ENCODE results near the gene TGM3. TPM values are rescaled to one million over a fixed set of nuclear protein-coding genes. Genes with fewer than 3 reads are reported as not detected.

TGM3 gene
- total RNA-seq, 1 experiment from 2014 or later = not detected

GRCh38 chr20:2342243-2342642 lies 46.4 kb downstream of the TGM3 start:
- intact Hi-C loops (cut with micrococcal nuclease) = no loop called here
- Histone ChIP-seq H3K36me3 (ENCODE audit: control insufficient read depth in 1 of 2, insufficient read depth in 2 of 2, low read length in 2 of 2) (no peaks in the 10 kb centered on the region), H3K4me1 (ENCODE audit: control insufficient read depth in 1 of 2, insufficient read depth in 2 of 2, low read length in 2 of 2) (no peaks in the 10 kb centered on the region), H3K79me2 (ENCODE audit: insufficient read depth, low read length) (no peaks in the 10 kb centered on the region), H4K20me1 (ENCODE audit: insufficient read depth) (no peaks in the 10 kb centered on the region), H3K4me3 (replicated peaks in 1 of 2; ENCODE audit: low read depth in 1 of 2, low read length in 2 of 2) (no peak overlapping the region), H3K9me3 (ENCODE audit: control insufficient read depth in 1 of 2, insufficient read depth in 1 of 2, low read depth in 1 of 2, low read length in 2 of 2) (no peaks in the 10 kb centered on the region), H3K9ac (ENCODE audit: low read length) (no peak overlapping the region), H3K27me3 (ENCODE audit: insufficient read depth, low read length) (no peaks in the 10 kb centered on the region), H2AFZ (ENCODE audit: low read depth, low read length, poor library complexity, severe bottlenecking) (no peak overlapping the region), H3K27ac (ENCODE audit: low read depth, low read length) (no peak overlapping the region), H3K4me2 (ENCODE audit: low read length) (no peak overlapping the region), H3K9me2 (ENCODE audit: insufficient read depth) (no peaks in the 10 kb centered on the region)
- DNase-seq (ENCODE audit: low read depth, low spot score) = no peak
- CTCF ChIA-PET = no interaction called here
- TF ChIP-seq ZBTB33 (IDR thresholded peaks at IDR 0.05; ENCODE audit: extremely low read depth, insufficient replicate concordance, low read length) (no peak), ZNF274 (IDR thresholded peaks at IDR 0.05; ENCODE audit: low read depth, low read length) (no peak), RAD21 (IDR thresholded peaks at IDR 0.05; ENCODE audit: low read depth) (no peak), POLR2AphosphoS5 (IDR thresholded peaks at IDR 0.05; ENCODE audit: low read depth, low read length) (no peak), CEBPB (IDR thresholded peaks at IDR 0.05; ENCODE audit: low read depth) (no peak), MAX (IDR thresholded peaks at IDR 0.05) (no peak), JUND (IDR thresholded peaks at IDR 0.05) (no peak), ELF1 (IDR thresholded peaks at IDR 0.05; ENCODE audit: borderline replicate concordance, low read depth) (no peak), FOSL1 (IDR thresholded peaks at IDR 0.05; ENCODE audit: low read depth) (no peak), ZFX (IDR thresholded peaks at IDR 0.05) (no peak), ATF3 (IDR thresholded peaks at IDR 0.05) (no peak), CBX3 (IDR thresholded peaks at IDR 0.05; ENCODE audit: low read depth) (no peak), REST (IDR thresholded peaks at IDR 0.05; ENCODE audit: low read depth) (no peak), TCF7L2 (IDR thresholded peaks at IDR 0.05; ENCODE audit: borderline replicate concordance, extremely low read depth, insufficient read depth, insufficient read length) (no peak), EZH2phosphoT487 (IDR thresholded peaks at IDR 0.05; ENCODE audit: borderline replicate concordance) (no peak), SRF (IDR thresholded peaks at IDR 0.05; ENCODE audit: low read depth) (no peak)
- RAD21 ChIA-PET (ENCODE audit: low non-redundant PET in 1 of 2, low total read pairs in 2 of 2, uncharacterized antibody in 2 of 2, unreplicated experiment in 2 of 2) = no interaction called here
- no TSS peak for BruUV-seq (replicated peaks)
- no peak for ATAC-seq
- POLR2A ChIA-PET = no interaction called here

All from HCT116 (cell line).